Fibroblast of peridontal ligament (primary cell): Measurements from ENCODE around the gene DEFB127.
"Not testable (repeated sequence)": the region's sequence is repeated elsewhere in the genome, so short reads cannot be mapped to it uniquely, and the experiment has no call there.

Source experiments
- DNase-seq: peaks from one replicate; pipeline ENCODE4 v3.0.0-alpha.2; 2010; ENCODE audit errors: extremely low read depth

Gene DEFB127

GRCh38 chr20:157154-157553 is at the start of gene DEFB127:
Gene DEFB127 (plus strand): TSS chr20:157454. CDS start chr20:157545, 91 bp downstream.
- DNase-seq, result no peak

GRCh38 chr20:112396-112795 is 44.9 kb upstream of the DEFB127 start:
- no peak for DNase-seq

- no peak for DNase-seq
These were observed 39.7 kb upstream of the DEFB127 start for GRCh38 chr20:117518-117917.

- not testable (repeated sequence) for DNase-seq
These were observed 27.4 kb upstream of the DEFB127 start for GRCh38 chr20:129786-130323.

GRCh38 chr20:137668-138490 is 19.4 kb upstream of the DEFB127 start:
- no peak for DNase-seq

GRCh38 chr20:142290-142689 is 15.0 kb upstream of the DEFB127 start, which contains the start of gene DEFB126:
Gene DEFB126 (plus strand): TSS chr20:142590. CDS start chr20:142629, 39 bp downstream.
- no peak for DNase-seq

- no peak for DNase-seq
These were observed 11.4 kb upstream of the DEFB127 start for GRCh38 chr20:145877-146276.

- no peak for DNase-seq
These were observed 5.1 kb upstream of the DEFB127 start for GRCh38 chr20:152131-152530.

GRCh38 chr20:164618-165017 is 7.4 kb downstream of the DEFB127 start:
- no peak for DNase-seq

GRCh38 chr20:168876-169275 is 11.6 kb downstream of the DEFB127 start:
- no peak for DNase-seq

- DNase-seq, result no peak
These were observed 27.0 kb downstream of the DEFB127 start for GRCh38 chr20:184288-184687.

- no peak for DNase-seq
These were observed 30.5 kb downstream of the DEFB127 start for GRCh38 chr20:187733-188132.

- no peak for DNase-seq
These were observed 32.4 kb downstream of the DEFB127 start, which contains the start of gene DEFB128 for GRCh38 chr20:189611-190010. Gene DEFB128 (minus strand): TSS chr20:189711. CDS start chr20:189623, 88 bp downstream.

- no peak for DNase-seq
These were observed 41.0 kb downstream of the DEFB127 start for GRCh38 chr20:198225-198624.

- no peak for DNase-seq
These were observed 42.7 kb downstream of the DEFB127 start for GRCh38 chr20:199996-200395.

GRCh38 chr20:203630-204029 is 46.4 kb downstream of the DEFB127 start:
- DNase-seq, result not testable (repeated sequence)
